Measurements from ENCODE around the gene COMMD2.

The COMMD2 gene

GRCh38 chr3:149702691-149703441, 49.4 kb downstream of the COMMD2 start:
- no peak for DNase-seq

GRCh38 chr3:149701977-149702350, 50.3 kb downstream of the COMMD2 start:
- DNase-seq: no peak

DNA sequence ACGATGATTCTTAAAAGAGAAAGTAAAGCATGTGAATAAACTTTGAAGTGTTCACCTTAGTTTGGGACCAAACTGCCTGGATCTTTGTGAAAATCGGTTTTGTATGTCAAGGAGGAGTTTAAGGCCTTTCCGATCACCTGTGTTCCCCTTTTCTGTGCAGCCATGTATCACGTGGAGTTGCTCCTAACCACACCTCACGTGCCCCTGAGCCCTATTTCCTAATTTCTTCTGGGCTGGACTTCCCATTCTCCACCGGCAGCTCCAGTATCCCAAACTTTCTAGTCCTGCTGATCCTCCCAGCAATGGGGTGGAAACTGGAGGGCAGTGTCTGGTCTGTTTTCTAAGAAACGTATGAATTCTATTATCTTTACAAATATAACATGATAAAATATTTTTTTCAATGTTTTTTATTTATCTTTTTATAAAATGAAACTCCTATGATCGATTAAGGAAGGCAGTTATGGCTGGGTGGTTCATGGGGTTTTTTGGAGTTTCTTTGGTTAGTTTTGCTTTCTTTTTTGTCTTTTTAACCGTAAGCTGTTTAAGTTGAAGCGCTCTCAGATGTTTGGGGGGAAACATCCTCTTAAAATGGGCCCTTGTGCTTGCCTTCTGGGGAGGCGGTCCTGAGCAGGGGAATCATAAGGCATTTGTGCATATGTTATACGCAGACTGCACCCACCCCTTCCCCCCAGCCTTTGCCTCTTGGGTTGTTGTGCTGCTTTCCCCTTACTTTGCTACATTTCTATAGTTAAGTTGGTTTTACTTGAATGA, 50.9 kb downstream of the COMMD2 start:
- DNase-seq: no peak
